Activated CD4-positive, alpha-beta T cell treated with anti-CD3 and anti-CD28 coated beads for 1 hour (primary cell): ENCODE data around the gene SLC7A6.

Experiments used
- DNase-seq: peaks from one replicate; pipeline ENCODE4 v3.0.0-alpha.2; 2020

SLC7A6 gene

DNA sequence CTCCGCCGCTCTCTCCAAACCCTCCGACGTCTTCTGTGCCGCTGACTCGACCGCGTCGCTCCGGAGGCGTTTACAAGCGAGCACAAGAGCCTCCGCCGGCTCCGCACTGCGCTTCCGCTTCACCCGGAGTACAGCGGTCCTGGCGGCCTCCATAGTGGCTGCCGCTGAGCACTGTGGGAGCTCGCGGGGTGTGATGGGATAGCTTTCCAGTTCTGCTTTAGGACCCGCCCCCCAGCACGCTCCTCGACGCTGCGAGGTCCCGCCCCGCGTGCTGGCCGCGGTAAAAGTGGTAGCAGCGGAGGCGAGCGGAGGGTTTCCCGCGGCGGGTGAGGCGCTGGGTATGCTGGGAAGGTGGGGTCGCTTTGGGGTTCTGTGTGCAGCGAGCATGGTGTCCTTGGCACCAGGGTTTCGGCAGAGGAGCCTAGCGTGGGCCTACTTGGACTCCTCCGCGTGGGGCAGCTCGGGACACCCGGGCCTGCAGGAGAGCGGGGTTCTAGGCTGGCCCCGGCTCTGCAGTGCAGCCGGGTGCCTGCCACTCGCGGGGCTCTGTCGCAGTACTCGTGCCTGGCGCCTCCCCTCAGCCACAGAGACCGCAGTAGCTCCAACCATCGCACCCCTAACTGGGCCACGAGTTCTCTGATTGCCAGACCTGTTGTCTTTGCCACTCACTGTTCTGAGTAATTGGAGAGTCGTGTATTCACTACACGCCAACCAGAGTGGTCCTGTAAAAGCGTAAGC lies 46.6 kb downstream of the SLC7A6 start, which contains the start of the genes PRMT7 and SLC7A6OS:
Gene PRMT7 (plus strand): TSS at position 246 of the 738 bp plus-strand sequence. CDS start 4,961 bp downstream, outside the sequence.
Gene SLC7A6OS (minus strand): TSS at position 173 of the 738 bp plus-strand sequence. CDS start 20 bp downstream, at position 153.
- peak; percentile 86 for DNase-seq

DNA sequence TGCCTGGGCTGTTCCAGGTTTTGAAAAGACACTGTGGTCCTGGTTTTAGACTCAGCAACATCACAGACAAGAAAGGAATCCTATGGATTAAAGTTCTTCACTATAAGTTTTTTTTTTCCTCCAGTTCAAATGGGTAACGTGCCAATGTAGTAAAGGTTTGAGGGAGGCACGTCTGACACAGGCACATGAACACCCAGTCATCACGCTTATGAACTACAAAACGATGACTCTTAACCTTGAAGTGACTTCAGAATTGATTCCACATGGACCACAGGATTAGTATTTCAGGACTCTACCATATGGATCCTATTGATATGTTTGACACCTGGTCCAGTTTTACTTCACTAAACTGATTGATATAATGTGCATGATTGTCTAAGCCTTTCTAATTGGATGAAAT lies 48.8 kb downstream of the SLC7A6 start:
- DNase-seq: no peak

- no peak for DNase-seq
Observed at GRCh38 chr16:68319185-68319908, 55.0 kb downstream of the SLC7A6 start.

DNA sequence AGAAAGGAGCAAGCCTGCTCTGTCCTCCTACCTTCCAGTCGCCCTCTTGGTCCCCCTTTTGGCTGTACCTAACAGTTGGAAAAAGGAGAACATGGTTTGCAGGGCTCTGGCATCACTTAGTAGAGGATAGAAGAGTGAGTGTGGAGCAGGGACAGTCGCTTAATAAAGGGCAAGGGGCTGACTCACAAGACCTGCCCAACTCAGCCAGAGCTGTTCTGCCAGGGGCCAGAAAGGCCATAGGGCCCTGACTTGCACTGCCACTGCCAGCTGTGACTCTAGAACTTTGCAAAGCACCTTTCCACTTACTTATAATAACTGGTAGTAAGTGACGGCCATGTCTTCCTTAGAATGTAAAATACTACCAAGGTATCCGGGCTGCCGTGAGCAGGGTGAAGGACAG lies 60.0 kb downstream of the SLC7A6 start:
- DNase-seq: no peak

- DNase-seq: no peak
Observed at GRCh38 chr16:68324780-68325357, 60.5 kb downstream of the SLC7A6 start.

DNA sequence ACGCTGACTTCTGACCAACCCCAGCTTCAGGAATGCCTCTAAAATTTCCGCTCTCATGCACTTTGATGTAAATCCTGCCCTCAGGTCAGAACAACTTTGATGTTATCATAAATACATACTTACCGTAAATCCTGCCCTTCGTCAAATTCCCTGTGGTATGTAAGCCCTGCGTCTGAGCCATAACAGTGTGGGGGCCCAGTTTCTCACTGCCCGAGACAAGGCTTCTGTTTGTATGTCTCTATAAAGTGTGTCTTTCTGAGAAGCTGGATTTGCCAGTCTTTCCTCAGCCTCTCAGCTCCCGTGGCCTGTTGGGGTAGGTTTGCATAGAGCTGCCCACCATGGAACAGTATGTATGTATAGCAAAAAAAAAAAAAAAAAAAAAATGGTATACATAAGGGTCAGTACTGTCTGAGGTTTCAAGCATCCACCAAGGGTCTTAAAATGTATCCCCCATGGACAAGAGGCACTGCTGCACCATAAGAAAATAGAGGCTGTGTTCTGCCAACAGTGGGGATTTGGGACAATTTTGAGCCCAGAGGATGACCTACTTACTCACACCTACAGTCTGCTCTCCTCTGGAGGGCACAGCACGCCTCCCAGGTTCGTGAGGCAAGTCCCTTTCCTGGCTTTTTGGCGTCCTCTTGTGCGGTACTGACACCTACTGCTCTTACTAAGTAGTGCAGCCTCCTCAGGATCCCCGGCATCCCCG lies 64.0 kb downstream of the SLC7A6 start:
- DNase-seq: peak; percentile 72

DNA sequence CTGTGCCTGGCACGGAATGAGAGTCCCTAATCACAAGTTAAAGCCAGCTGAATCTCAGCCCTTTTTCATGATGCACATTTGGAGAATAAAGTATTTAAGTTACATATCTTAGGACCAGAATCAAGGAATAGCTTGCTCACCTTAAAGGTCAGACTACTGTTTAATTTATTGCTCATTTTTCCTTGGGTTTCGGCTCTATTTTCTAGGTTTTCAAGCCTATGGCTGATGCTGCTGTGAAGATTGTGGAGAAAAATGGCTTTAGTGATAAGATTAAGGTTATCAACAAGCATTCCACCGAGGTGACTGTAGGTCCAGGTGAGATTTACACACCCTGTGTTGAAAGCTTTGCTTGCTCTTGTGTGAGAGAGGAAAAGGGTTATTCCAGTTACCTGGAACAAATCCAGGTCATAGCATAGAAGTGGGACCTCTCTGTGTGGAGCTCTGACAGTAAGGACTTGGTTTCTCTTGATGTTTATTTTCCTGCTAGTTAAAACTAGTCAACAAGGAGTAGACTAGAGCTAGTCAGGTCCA lies 64.6 kb downstream of the SLC7A6 start:
- DNase-seq: no peak

DNA sequence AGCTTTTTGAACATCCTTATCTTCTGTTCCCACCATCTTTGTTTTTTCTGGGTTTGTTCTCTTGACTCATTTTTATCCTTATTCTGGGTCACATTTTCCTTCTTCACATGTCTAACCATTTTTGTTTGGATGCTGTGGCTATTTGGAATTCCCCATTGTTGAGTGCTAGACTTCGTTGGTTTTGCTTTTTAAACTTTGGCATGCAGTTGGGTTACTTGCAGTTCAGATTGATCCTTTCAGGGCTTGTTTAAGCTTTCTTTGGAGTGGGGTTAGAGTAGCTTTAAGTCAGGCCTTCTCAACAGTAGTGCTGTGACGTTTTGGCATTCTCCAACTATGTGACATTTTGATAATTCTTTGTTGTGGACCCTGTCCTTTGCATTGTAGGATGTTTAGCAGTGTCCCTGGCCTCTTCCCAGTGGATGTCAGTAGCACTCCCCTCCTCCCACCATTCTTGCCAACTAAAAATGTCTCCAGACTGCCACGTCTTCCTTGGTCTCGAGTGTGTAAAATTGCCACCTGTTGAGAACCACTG lies 67.6 kb downstream of the SLC7A6 start:
- no peak for DNase-seq

- no peak for DNase-seq
Observed at GRCh38 chr16:68332411-68333121, 68.2 kb downstream of the SLC7A6 start.

- DNase-seq: no peak
Observed at GRCh38 chr16:68335175-68335574, 70.8 kb downstream of the SLC7A6 start.

GRCh38 chr16:68338326-68339119 lies 74.2 kb downstream of the SLC7A6 start:
- DNase-seq: no peak

GRCh38 chr16:68339214-68339613 lies 74.9 kb downstream of the SLC7A6 start:
- no peak for DNase-seq

DNA sequence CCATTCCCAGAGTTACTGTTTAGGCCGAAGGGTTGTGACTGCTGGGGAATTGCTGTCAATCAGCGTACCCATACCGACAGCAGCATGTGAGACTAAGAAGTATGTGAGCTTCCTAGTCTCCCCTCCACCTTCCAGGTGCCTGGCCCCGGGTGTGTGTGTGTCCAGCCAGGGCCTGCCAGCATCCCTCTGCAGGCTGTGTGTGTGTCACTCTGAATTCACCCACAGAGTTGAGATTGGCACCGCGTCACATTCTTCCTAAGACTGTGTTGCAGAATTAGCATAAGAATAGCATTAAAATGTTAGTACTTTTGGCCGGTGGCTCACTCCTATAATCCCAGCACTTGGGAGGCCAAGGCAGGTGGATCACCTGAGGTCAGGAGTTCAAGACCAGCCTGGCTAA lies 78.3 kb downstream of the SLC7A6 start:
- DNase-seq: no peak

- no peak for DNase-seq
Observed at GRCh38 chr16:68343137-68343536, 78.8 kb downstream of the SLC7A6 start.

DNA sequence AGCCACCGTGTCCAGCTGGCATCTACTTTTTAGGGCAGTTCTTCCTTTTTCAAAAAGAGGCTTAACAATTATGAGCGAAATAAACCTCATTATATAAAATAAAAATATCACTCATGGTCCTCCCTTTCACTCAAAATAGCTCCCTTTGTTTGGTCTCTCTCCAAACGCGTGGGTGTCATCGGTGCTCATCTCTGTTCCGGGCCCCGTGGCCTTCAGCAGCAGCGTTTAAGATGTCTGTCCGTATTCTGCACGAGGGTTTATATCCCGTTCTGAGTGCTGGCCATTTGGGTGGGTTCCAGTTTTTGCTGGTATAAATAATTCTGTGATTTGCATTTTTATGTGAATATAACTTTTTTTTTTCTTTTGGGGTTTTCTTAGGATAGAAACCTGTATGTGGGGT lies 79.9 kb downstream of the SLC7A6 start:
- DNase-seq: no peak

GRCh38 chr16:68345351-68345810 lies 81.1 kb downstream of the SLC7A6 start:
- no peak for DNase-seq

- no peak for DNase-seq
Observed at GRCh38 chr16:68345958-68346635, 81.8 kb downstream of the SLC7A6 start.

DNA sequence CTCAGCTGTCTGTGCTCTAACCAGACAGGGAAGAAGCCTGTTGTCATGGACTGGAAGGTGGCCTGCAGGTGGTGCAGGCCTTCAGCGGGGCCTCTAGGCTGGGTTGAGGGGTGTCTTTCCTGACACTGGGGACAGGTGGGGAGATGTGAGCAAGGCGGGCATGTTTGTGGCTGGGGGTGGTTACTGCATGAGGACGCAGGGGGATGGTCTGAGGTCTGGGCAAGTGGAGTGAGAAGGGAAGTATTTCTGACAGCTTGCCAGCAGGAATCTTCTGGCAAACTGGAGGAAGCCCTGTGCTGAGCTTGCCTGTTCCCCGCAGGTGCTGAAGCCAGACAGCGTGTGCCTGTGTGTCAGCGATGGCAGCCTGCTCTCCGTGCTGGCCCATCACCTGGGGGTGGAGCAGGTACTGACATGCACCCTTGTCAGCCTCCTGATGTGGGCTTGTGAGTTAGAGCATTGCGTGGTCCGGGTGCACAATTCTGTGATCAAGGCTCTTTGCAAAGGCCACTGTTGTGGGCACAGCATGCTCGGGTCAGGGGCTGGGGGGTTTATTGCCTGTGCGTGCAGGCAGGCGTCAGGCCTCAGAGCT lies 82.7 kb downstream of the SLC7A6 start:
- no peak for DNase-seq

DNA sequence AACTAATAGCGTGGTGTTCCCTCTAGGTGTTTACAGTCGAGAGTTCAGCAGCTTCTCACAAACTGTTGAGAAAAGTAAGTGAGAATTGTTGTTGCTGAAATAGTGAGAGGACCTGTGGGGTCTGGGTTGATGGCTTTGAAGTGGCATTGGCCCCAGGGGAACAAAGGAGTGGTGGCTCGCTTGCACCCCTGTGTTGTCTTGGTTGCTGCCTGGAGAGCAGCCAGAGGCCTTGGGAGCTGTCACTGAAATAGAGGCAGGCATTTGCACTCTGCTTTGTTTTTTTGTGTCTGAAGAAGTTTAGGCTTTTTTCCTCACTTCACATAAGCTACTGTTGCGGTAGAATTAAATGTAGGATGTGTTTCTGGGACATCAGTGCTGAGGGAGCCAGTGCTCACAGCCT lies 83.3 kb downstream of the SLC7A6 start:
- no peak for DNase-seq
